Neural crest cell (in vitro differentiated cells): ENCODE measurements around the gene TRIM62. TPM values are rescaled to one million over a fixed set of nuclear protein-coding genes. Genes with fewer than 3 reads are reported as not detected.

ENCODE experiments used
- DNase-seq: peaks from one replicate; pipeline ENCODE4 v3.0.0; 2021; ENCODE audit warnings: low read depth, mixed read lengths, low spot score
- H3K27ac Mint-ChIP-seq: one replicate; pipeline ENCODE4 v1.8.0; 2021; ENCODE audit warnings: mild to moderate bottlenecking, mixed read lengths; ENCODE audit not compliant: unreplicated experiment
- H3K27me3 Mint-ChIP-seq: 2 replicates; pipeline ENCODE4 v1.8.0; 2021; ENCODE audit warnings: low read depth, mild to moderate bottlenecking, mixed read lengths
- H3K36me3 Mint-ChIP-seq: 2 replicates; pipeline ENCODE4 v1.8.0; 2021; ENCODE audit warnings: low read depth, mild to moderate bottlenecking, mixed read lengths
- H3K4me1 Mint-ChIP-seq: 2 replicates; pipeline ENCODE4 v1.8.0; 2021; ENCODE audit warnings: mixed read lengths
- H3K4me3 Mint-ChIP-seq: one replicate; pipeline ENCODE4 v1.8.0; 2021; ENCODE audit warnings: mild to moderate bottlenecking, mixed read lengths
- H3K9me3 Mint-ChIP-seq: 2 replicates; pipeline ENCODE4 v1.8.0; 2021; ENCODE audit warnings: mixed read lengths
- total RNA-seq: library from RNA; stranded (reverse); gene quantifications from 2 replicates; pipeline ENCODE4 v1.2.1, GENCODE V29; 2021
- TF ChIP-seq, protein P1 (sequence below): fragments of 200-600 bp; sonication (generic); conservative IDR thresholded peaks from 2 replicates; pipeline ENCODE4 v1.5.0; 2021; ENCODE audit warnings: antibody characterized with exemption, mild to moderate bottlenecking

TRIM62 gene
- total RNA-seq, 1 donor from 2014 or later: 8.6 TPM

DNA sequence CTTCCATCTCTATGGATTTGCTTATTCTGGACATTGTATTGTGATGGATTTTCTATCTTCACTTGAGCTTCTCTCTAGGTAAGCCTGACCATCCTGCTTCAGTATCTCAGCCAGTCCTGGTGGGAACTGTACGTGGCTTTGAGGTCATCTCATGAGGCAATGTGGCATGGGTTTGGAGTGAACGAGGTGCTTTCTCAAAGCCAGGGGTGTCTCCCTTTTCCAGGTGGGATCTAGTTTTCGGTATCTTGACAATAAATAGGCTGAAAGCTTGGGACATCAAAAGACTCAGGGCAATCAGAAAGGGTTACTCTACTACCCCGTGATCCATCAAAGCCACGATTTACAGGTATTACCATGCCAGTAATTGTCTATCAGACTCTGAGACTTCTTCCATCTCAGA, 60.1 kb downstream of the TRIM62 start:
- Mint-ChIP-seq H3K36me3 (no peaks in the 10 kb centered on the region), H3K9me3 (no peaks in the 10 kb centered on the region), H3K4me3 (no peak overlapping the region), H3K27me3 (no peaks in the 10 kb centered on the region), H3K4me1 (peaks cover 9% of the 10 kb centered on the region), H3K27ac (no peak overlapping the region)
- TF ChIP-seq, protein P1, sequence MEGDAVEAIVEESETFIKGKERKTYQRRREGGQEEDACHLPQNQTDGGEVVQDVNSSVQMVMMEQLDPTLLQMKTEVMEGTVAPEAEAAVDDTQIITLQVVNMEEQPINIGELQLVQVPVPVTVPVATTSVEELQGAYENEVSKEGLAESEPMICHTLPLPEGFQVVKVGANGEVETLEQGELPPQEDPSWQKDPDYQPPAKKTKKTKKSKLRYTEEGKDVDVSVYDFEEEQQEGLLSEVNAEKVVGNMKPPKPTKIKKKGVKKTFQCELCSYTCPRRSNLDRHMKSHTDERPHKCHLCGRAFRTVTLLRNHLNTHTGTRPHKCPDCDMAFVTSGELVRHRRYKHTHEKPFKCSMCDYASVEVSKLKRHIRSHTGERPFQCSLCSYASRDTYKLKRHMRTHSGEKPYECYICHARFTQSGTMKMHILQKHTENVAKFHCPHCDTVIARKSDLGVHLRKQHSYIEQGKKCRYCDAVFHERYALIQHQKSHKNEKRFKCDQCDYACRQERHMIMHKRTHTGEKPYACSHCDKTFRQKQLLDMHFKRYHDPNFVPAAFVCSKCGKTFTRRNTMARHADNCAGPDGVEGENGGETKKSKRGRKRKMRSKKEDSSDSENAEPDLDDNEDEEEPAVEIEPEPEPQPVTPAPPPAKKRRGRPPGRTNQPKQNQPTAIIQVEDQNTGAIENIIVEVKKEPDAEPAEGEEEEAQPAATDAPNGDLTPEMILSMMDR: no peak
- DNase-seq: no peak

DNA sequence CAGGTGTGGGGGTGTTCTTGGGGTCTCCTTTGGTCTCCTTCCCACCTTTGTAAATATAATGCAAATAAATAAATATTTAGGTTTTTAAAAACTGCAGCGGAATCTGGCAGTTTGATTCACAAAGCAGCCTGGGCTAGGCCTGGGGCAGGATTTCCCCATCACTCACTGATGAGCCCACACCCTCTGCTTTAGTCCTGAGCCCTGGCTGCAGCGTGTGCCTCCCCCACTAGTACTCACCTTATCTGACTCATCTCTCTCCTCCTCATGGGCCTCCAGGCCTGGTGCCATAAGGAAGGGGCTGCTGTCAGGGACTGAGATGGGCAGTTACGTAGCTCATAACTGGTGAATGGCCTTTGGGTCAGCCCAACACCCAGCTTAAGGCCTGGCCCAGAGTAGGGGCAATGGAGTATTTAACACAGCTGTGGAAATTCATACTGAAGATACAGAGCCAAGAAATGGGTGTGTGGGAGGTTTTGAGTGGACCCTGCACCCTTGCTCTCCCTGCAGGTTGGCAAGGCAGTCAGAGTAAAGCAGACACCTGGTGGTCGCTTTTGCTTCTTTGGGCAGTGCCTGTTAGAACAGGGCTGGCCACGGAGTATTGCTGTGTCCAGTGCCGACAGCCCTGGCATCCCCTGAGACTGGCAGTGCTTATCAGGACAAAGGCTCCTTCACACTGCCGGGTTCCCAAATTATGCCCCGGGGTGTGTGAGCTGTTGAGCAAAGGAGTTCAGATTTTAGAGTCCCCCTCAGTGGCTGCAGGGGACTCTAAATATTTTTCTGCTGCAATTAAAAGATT, 61.2 kb downstream of the TRIM62 start:
- TF ChIP-seq, protein P1: no peak
- DNase-seq: no peak
- Mint-ChIP-seq H3K9me3 (no peaks in the 10 kb centered on the region), H3K27me3 (no peaks in the 10 kb centered on the region), H3K4me1 (peaks cover 9% of the 10 kb centered on the region), H3K27ac (no peak overlapping the region), H3K4me3 (no peak overlapping the region), H3K36me3 (no peaks in the 10 kb centered on the region)

DNA sequence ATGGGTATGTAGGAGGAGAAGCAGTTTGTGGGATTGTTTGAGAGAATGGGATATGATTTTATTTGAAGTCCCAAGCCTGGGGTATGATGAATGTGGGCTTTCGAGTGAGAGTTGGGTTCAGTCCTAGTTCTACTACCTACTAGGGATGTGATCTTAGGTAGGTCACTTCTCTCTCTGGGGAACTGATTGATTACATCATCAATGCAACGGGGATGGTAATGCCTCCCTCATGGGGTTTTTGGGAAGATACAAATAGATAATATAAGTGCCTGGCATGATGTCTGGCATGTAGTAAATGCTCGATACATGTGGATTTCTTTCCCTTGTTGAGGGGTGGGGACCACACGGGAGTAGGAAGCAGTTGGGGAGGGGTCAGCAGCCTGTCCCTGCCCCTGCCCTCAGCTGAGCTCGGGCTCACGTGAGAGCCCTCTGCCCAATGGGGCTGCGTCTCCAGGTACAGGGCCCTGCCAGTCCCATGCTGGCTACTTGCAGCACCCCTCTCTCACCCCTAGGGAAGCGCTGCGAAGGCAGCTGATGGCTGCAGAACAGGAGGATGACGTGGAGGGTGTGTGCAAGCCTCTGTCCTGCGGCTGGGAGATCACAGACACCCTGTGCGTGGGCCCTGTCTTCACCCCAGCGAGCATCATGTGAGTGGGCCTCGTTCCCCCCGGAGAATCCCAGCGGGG, 62.2 kb downstream of the TRIM62 start:
- H3K9me3 Mint-ChIP-seq: no peaks in the 10 kb centered on the region
- H3K4me3 Mint-ChIP-seq: no peak overlapping the region
- no peaks in the 10 kb centered on the region for H3K27me3 Mint-ChIP-seq
- no peak for DNase-seq
- TF ChIP-seq, protein P1: no peak
- H3K36me3 Mint-ChIP-seq: no peaks in the 10 kb centered on the region
- H3K4me1 Mint-ChIP-seq: peaks cover 9% of the 10 kb centered on the region
- H3K27ac Mint-ChIP-seq: peak overlapping the region; percentile 71

DNA sequence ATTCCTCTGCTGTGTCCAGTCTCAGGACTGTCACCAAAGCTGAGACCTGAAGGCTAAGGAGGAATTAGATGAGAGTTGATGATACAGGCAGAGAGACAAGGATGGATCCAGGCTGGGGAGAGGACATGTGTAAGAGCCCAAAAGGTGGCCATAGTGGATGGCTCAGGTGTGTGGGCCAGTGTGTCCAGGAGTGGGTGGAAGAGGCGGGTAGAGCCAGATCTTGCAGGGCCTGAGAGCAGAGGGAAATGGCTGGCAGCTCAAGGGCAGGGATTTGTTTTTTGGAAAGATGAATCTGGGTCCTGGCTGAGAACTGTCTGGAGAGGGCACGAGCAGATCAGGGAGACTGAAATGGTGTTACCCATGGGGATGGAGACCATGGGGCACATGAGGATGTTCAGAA, 62.8 kb downstream of the TRIM62 start:
- Mint-ChIP-seq H3K27ac (peak overlapping the region; percentile 71), H3K36me3 (no peaks in the 10 kb centered on the region), H3K4me3 (no peak overlapping the region), H3K4me1 (peaks cover 9% of the 10 kb centered on the region), H3K9me3 (no peaks in the 10 kb centered on the region), H3K27me3 (no peaks in the 10 kb centered on the region)
- DNase-seq: no peak
- TF ChIP-seq, protein P1: no peak

DNA sequence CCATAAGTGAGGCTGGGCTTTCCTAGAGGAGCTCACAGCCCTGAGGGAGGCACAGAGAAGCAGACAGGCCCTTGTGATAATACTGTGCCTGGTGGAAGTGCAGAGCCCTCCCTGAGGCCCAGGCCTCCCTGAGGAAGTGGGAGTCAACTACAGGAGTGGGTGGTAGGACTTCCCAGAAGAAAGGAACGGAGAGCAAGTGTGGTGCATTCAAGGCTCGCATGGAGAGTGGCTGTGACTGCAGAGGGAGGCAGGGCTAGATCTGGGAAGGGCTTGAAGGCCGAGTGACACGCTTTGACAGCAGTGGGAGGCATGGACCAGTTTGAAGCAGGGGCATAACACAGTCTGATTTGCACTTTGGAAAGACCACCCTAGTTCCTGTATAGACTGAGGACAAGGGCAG, 63.6 kb downstream of the TRIM62 start:
- DNase-seq: no peak
- Mint-ChIP-seq H3K4me1 (peaks cover 9% of the 10 kb centered on the region), H3K36me3 (no peaks in the 10 kb centered on the region), H3K27ac (peak overlapping the region; percentile 37), H3K27me3 (no peaks in the 10 kb centered on the region), H3K4me3 (no peak overlapping the region), H3K9me3 (no peaks in the 10 kb centered on the region)
- TF ChIP-seq, protein P1: no peak
